Karpas-422 (cell line): ENCODE results near the gene PHC2. TPM values are rescaled to one million over a fixed set of nuclear protein-coding genes. Genes with fewer than 3 reads are reported as not detected.
A peak's percentile ranks its signal among the peaks of the same experiment; 100 is the strongest.

ENCODE experiments used
- DNase-seq: peaks from one replicate; pipeline ENCODE4 v3.0.0-alpha.2; 2015
- H2AFZ ChIP-seq: fragments of 200-600 bp; sonication (generic); 2 replicates; pipeline ENCODE4 v1.6.1; 2014; ENCODE audit warnings: antibody characterized with exemption, low read length, mixed read lengths
- H3K27ac ChIP-seq: fragments of 200-600 bp; sonication (generic); 2 replicates; pipeline ENCODE4 v1.5.1; 2014; ENCODE audit warnings: mild to moderate bottlenecking, low read length, moderate library complexity
- H3K27me3 ChIP-seq: fragments of 200-600 bp; sonication (generic); 2 replicates; pipeline ENCODE4 v1.6.1; 2014; ENCODE audit warnings: low read length, mixed read lengths
- H3K36me3 ChIP-seq: fragments of 200-600 bp; sonication (generic); 2 replicates; pipeline ENCODE4 v1.6.1; 2014; ENCODE audit warnings: low read length, mixed read lengths; ENCODE audit not compliant: insufficient read depth
- H3K4me1 ChIP-seq: fragments of 200-600 bp; sonication (generic); 2 replicates; pipeline ENCODE4 v1.6.1; 2014; ENCODE audit warnings: mild to moderate bottlenecking, low read length, mixed read lengths
- H3K4me2 ChIP-seq: fragments of 200-600 bp; sonication (generic); 2 replicates; pipeline ENCODE4 v1.6.1; 2014; ENCODE audit warnings: low read length, low read depth, mild to moderate bottlenecking; ENCODE audit not compliant: poor library complexity, severe bottlenecking
- H3K4me3 ChIP-seq: fragments of 200-600 bp; sonication (generic); 2 replicates; pipeline ENCODE4 v1.5.1; 2014; ENCODE audit warnings: mild to moderate bottlenecking, antibody characterized with exemption, low read length, mixed read lengths
- H3K79me2 ChIP-seq: fragments of 200-600 bp; sonication (generic); 2 replicates; pipeline ENCODE4 v1.6.1; 2014; ENCODE audit warnings: mild to moderate bottlenecking, low read length, mixed read lengths
- H3K9ac ChIP-seq: fragments of 200-600 bp; sonication (generic); 2 replicates; pipeline ENCODE4 v1.6.0; 2014; ENCODE audit warnings: low read length
- H3K9me2 ChIP-seq: fragments of 200-600 bp; sonication (generic), shearing (Covaris generic); replicated peaks from 2 replicates; pipeline ENCODE4 v1.6.0; 2014; ENCODE audit warnings: mild to moderate bottlenecking, low read length, moderate library complexity; ENCODE audit not compliant: insufficient read depth
- H3K9me3 ChIP-seq: fragments of 300-700, 200-600 bp; sonication (generic); 2 replicates; pipeline ENCODE4 v1.6.1; 2014; ENCODE audit warnings: low read length, mixed read lengths
- H4K20me1 ChIP-seq: fragments of 200-600 bp; sonication (generic); 2 replicates; pipeline ENCODE4 v1.6.1; 2014; ENCODE audit warnings: mild to moderate bottlenecking, antibody characterized with exemption, low read length, low read depth; ENCODE audit not compliant: insufficient read depth
- total RNA-seq: library from RNA; depleted of rRNA; stranded (reverse); fragments of >200 nt; shearing (Covaris generic); gene quantifications from 2 replicates; pipeline ENCODE4 v1.2.3, GENCODE V29; 2014; ENCODE audit warnings: low replicate concordance

The PHC2 gene
- total RNA-seq, 1 experiment from 2014 or later: 54.3 TPM

- H3K9me3 ChIP-seq: no peaks in the 10 kb centered on the region
- DNase-seq: no peak
- H2AFZ ChIP-seq: no peak overlapping the region
- H3K4me2 ChIP-seq: no peak overlapping the region
- H3K4me3 ChIP-seq: no peak overlapping the region
- no peak overlapping the region for H3K27ac ChIP-seq
- H3K27me3 ChIP-seq: no peaks in the 10 kb centered on the region
- H3K9me2 ChIP-seq: no peaks in the 10 kb centered on the region
- H3K36me3 ChIP-seq: no peaks in the 10 kb centered on the region
- peaks cover 13% of the 10 kb centered on the region for H3K4me1 ChIP-seq
- no peaks in the 10 kb centered on the region for H4K20me1 ChIP-seq
- no peaks in the 10 kb centered on the region for H3K79me2 ChIP-seq
- no peak overlapping the region for H3K9ac ChIP-seq
Observed at GRCh38 chr1:33377756-33378155, 53.1 kb downstream of the PHC2 start.

DNA sequence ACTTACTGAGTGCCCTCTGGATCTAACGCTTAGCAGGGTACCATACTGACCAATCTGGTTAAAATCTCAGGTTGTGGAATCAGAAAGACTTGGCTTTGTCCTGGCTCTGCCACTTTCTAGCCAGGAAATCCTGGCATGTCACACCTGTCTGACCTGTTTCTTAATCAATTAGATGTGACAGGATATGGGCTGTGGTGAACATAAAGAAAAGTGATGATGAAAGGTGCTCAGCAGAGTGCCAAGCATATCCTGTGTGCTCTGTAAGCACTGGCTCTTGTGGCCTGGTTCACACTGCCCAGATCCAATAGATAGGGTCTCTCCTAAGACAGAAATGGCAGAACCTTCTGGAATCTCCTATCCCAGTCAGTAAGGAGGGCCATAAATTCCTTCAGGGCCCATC lies 53.9 kb downstream of the PHC2 start:
- no peak for DNase-seq
- no peak overlapping the region for H3K4me3 ChIP-seq
- no peaks in the 10 kb centered on the region for H3K79me2 ChIP-seq
- no peak overlapping the region for H3K27ac ChIP-seq
- H3K36me3 ChIP-seq: no peaks in the 10 kb centered on the region
- no peaks in the 10 kb centered on the region for H3K27me3 ChIP-seq
- H2AFZ ChIP-seq: no peak overlapping the region
- H3K9me2 ChIP-seq: no peaks in the 10 kb centered on the region
- no peak overlapping the region for H3K4me2 ChIP-seq
- no peaks in the 10 kb centered on the region for H4K20me1 ChIP-seq
- H3K9me3 ChIP-seq: no peaks in the 10 kb centered on the region
- no peak overlapping the region for H3K9ac ChIP-seq
- H3K4me1 ChIP-seq: peaks cover 9% of the 10 kb centered on the region

DNA sequence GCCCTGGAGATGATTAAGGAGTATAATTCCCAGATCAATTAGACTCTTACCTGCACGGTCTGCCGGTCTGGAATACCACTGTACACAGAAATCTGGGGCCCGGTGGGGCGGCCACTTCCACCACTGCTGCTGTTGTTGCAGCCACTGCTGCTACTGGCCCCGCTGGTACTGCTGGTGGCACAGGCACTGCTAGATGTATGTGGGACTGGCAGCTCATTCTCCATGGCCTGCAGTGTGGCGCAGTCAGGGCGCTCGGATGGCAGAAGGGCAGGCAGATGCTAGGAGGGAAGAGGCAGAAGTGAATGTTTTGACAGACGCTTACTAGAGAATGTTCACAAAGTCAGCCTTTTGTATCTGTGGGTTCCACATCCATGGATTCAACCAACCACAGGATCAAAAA lies 55.6 kb downstream of the PHC2 start:
- H3K27ac ChIP-seq: no peak overlapping the region
- H3K4me3 ChIP-seq: no peak overlapping the region
- DNase-seq: no peak
- H3K4me1 ChIP-seq: peaks cover 7% of the 10 kb centered on the region
- H3K36me3 ChIP-seq: no peaks in the 10 kb centered on the region
- H3K4me2 ChIP-seq: no peak overlapping the region
- H3K79me2 ChIP-seq: no peaks in the 10 kb centered on the region
- H4K20me1 ChIP-seq: no peaks in the 10 kb centered on the region
- H3K27me3 ChIP-seq: no peaks in the 10 kb centered on the region
- H3K9me3 ChIP-seq: no peaks in the 10 kb centered on the region
- no peak overlapping the region for H2AFZ ChIP-seq
- no peaks in the 10 kb centered on the region for H3K9me2 ChIP-seq
- H3K9ac ChIP-seq: no peak overlapping the region

DNA sequence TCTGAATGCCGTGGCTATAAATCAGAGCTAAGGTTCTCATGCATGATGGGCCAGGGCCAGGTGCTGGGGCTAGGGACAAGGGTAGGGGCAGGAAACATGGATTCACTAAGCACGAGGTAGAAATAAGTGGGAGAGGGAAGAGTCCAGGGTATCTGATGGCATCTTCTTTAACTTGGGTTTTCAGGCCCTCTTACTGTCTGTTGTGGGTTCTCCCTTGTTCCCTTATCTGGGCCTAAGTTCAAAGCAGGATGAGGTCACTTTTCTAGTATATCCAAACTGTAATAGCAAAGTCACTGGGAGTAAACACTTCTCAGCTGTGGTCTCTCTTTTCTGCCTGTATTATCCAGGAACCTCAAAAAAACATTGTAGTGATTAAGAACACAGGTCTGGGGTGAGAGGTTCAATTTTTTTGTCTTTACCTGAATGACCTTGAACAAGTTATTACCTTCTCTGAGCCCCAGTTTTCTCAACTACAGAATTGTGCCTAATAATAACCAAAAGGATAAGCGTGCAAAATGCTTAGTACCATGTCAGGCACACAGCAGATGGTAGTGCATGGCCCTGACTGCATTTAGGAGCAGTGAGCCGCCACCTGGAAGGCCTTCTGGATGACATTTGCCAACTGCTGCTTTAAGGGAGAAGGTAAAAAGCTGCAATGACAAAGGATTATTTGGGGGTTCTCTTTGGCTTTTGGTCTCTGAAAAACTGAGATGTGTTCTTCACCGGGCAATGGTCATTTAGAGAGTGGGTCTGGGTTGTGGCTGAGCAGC lies 56.4 kb downstream of the PHC2 start:
- H4K20me1 ChIP-seq: no peaks in the 10 kb centered on the region
- H3K4me1 ChIP-seq: peaks cover 7% of the 10 kb centered on the region
- H3K9me3 ChIP-seq: no peaks in the 10 kb centered on the region
- DNase-seq: no peak
- no peaks in the 10 kb centered on the region for H3K27me3 ChIP-seq
- H3K79me2 ChIP-seq: no peaks in the 10 kb centered on the region
- no peaks in the 10 kb centered on the region for H3K9me2 ChIP-seq
- H3K36me3 ChIP-seq: no peaks in the 10 kb centered on the region
- H2AFZ ChIP-seq: no peak overlapping the region
- H3K4me2 ChIP-seq: no peak overlapping the region
- H3K27ac ChIP-seq: no peak overlapping the region
- no peak overlapping the region for H3K9ac ChIP-seq
- H3K4me3 ChIP-seq: no peak overlapping the region

- Histone ChIP-seq H3K27ac (no peak overlapping the region), H3K4me1 (peaks cover 7% of the 10 kb centered on the region), H3K27me3 (no peaks in the 10 kb centered on the region), H3K4me2 (no peak overlapping the region), H3K36me3 (no peaks in the 10 kb centered on the region), H3K9me3 (no peaks in the 10 kb centered on the region), H3K9ac (no peak overlapping the region), H4K20me1 (no peaks in the 10 kb centered on the region), H3K9me2 (no peaks in the 10 kb centered on the region), H2AFZ (no peak overlapping the region), H3K4me3 (no peak overlapping the region), H3K79me2 (no peaks in the 10 kb centered on the region)
- no peak for DNase-seq
Observed at GRCh38 chr1:33373606-33374005, 57.3 kb downstream of the PHC2 start.

GRCh38 chr1:33372677-33373076 lies 58.2 kb downstream of the PHC2 start:
- Histone ChIP-seq H3K9ac (no peak overlapping the region), H3K79me2 (no peaks in the 10 kb centered on the region), H3K4me2 (no peak overlapping the region), H2AFZ (no peak overlapping the region), H3K27me3 (no peaks in the 10 kb centered on the region), H3K4me3 (no peak overlapping the region), H3K36me3 (no peaks in the 10 kb centered on the region), H3K9me3 (no peaks in the 10 kb centered on the region), H3K9me2 (no peaks in the 10 kb centered on the region), H4K20me1 (no peaks in the 10 kb centered on the region), H3K4me1 (peaks cover 7% of the 10 kb centered on the region), H3K27ac (no peak overlapping the region)
- DNase-seq: peak; percentile 62

- Histone ChIP-seq H3K9me3 (no peaks in the 10 kb centered on the region), H4K20me1 (no peaks in the 10 kb centered on the region), H3K27me3 (no peaks in the 10 kb centered on the region), H3K9ac (no peak overlapping the region), H3K9me2 (no peaks in the 10 kb centered on the region), H2AFZ (no peak overlapping the region), H3K4me3 (no peak overlapping the region), H3K79me2 (no peaks in the 10 kb centered on the region), H3K4me2 (no peak overlapping the region), H3K27ac (no peak overlapping the region), H3K36me3 (no peaks in the 10 kb centered on the region), H3K4me1 (peaks cover 7% of the 10 kb centered on the region)
- no peak for DNase-seq
Observed at GRCh38 chr1:33372162-33372561, 58.7 kb downstream of the PHC2 start.

GRCh38 chr1:33371334-33371733 lies 59.6 kb downstream of the PHC2 start:
- Histone ChIP-seq H3K4me2 (no peak overlapping the region), H3K79me2 (no peaks in the 10 kb centered on the region), H4K20me1 (no peaks in the 10 kb centered on the region), H3K4me3 (no peak overlapping the region), H3K9me3 (no peaks in the 10 kb centered on the region), H3K27me3 (no peaks in the 10 kb centered on the region), H3K9ac (no peak overlapping the region), H3K27ac (no peak overlapping the region), H3K36me3 (no peaks in the 10 kb centered on the region), H3K9me2 (no peaks in the 10 kb centered on the region), H2AFZ (no peak overlapping the region), H3K4me1 (peaks cover 7% of the 10 kb centered on the region)
- no peak for DNase-seq
